ENCODE data around the gene EVC2. TPM values are rescaled to one million over a fixed set of nuclear protein-coding genes. Genes with fewer than 3 reads are reported as not detected.

The EVC2 gene
- total RNA-seq, 1 experiment from 2014 or later: 1.3 TPM

GRCh38 chr4:5676763-5677162 is 31.6 kb downstream of the EVC2 start:
- DNase-seq (ENCODE audit: low spot score): no peak

GRCh38 chr4:5666741-5667140 is 41.6 kb downstream of the EVC2 start:
- no peak for DNase-seq (ENCODE audit: low spot score)

GRCh38 chr4:5664778-5665177 is 43.6 kb downstream of the EVC2 start:
- no peak for DNase-seq (ENCODE audit: low spot score)

- DNase-seq (ENCODE audit: low spot score): no peak
Measured at GRCh38 chr4:5662555-5662954, 45.8 kb downstream of the EVC2 start.

- no peak for DNase-seq (ENCODE audit: low spot score)
Measured at GRCh38 chr4:5661237-5661636, 47.1 kb downstream of the EVC2 start.

GRCh38 chr4:5660185-5660584 is 48.2 kb downstream of the EVC2 start:
- DNase-seq (ENCODE audit: low spot score): no peak

GRCh38 chr4:5658974-5659373 is 49.4 kb downstream of the EVC2 start:
- DNase-seq (ENCODE audit: low spot score): no peak

GRCh38 chr4:5656415-5656814 is 51.9 kb downstream of the EVC2 start:
- no peak for DNase-seq (ENCODE audit: low spot score)

GRCh38 chr4:5654791-5655190 is 53.6 kb downstream of the EVC2 start:
- DNase-seq (ENCODE audit: low spot score): no peak

- no peak for DNase-seq (ENCODE audit: low spot score)
Measured at GRCh38 chr4:5651089-5651488, 57.3 kb downstream of the EVC2 start.

- no peak for DNase-seq (ENCODE audit: low spot score)
Measured at GRCh38 chr4:5650040-5650439, 58.3 kb downstream of the EVC2 start.

GRCh38 chr4:5647351-5647750 is 61.0 kb downstream of the EVC2 start:
- no peak for DNase-seq (ENCODE audit: low spot score)

- no peak for DNase-seq (ENCODE audit: low spot score)
Measured at GRCh38 chr4:5640096-5640495, 68.3 kb downstream of the EVC2 start.

- DNase-seq (ENCODE audit: low spot score): no peak
Measured at GRCh38 chr4:5639556-5639955, 68.8 kb downstream of the EVC2 start.

GRCh38 chr4:5638976-5639375 is 69.4 kb downstream of the EVC2 start:
- DNase-seq (ENCODE audit: low spot score): no peak

GRCh38 chr4:5638316-5638715 is 70.0 kb downstream of the EVC2 start:
- no peak for DNase-seq (ENCODE audit: low spot score)

- no peak for DNase-seq (ENCODE audit: low spot score)
Measured at GRCh38 chr4:5636766-5637670, 71.3 kb downstream of the EVC2 start.

GRCh38 chr4:5635826-5636195 is 72.5 kb downstream of the EVC2 start:
- no peak for DNase-seq (ENCODE audit: low spot score)

- no peak for DNase-seq (ENCODE audit: low spot score)
Measured at GRCh38 chr4:5632571-5632970, 75.8 kb downstream of the EVC2 start.

GRCh38 chr4:5632066-5632440 is 76.3 kb downstream of the EVC2 start:
- no peak for DNase-seq (ENCODE audit: low spot score)

GRCh38 chr4:5631352-5632065 is 76.8 kb downstream of the EVC2 start:
- no peak for DNase-seq (ENCODE audit: low spot score)

- no peak for DNase-seq (ENCODE audit: low spot score)
Measured at GRCh38 chr4:5630762-5631161, 77.6 kb downstream of the EVC2 start.

GRCh38 chr4:5629542-5629941 is 78.8 kb downstream of the EVC2 start:
- DNase-seq (ENCODE audit: low spot score): no peak
